KOPT-K1 (cell line): Measurements from ENCODE around the gene ZNF514.
"Not testable (repeated sequence)": the region's sequence is repeated elsewhere in the genome, so short reads cannot be mapped to it uniquely, and the experiment has no call there.

Experiments used
- H3K27ac ChIP-seq: fragments of 200-600 bp; sonication (generic); 2 replicates; pipeline ENCODE4 v1.5.1; 2016; ENCODE audit warnings: antibody characterized with exemption, mild to moderate bottlenecking, low read depth, low read length; ENCODE audit not compliant: poor library complexity, severe bottlenecking
- H3K36me3 ChIP-seq: fragments of 200-600 bp; sonication (generic); 2 replicates; pipeline ENCODE4 v1.5.1; 2017; ENCODE audit warnings: antibody characterized with exemption, mild to moderate bottlenecking, low read length, moderate library complexity; ENCODE audit not compliant: insufficient read depth
- H3K9me3 ChIP-seq: fragments of 200-600 bp; sonication (generic); 2 replicates; pipeline ENCODE4 v1.5.1; 2017; ENCODE audit warnings: antibody characterized with exemption, low read length, mild to moderate bottlenecking; ENCODE audit not compliant: insufficient read depth, poor library complexity, severe bottlenecking

Gene ZNF514

DNA sequence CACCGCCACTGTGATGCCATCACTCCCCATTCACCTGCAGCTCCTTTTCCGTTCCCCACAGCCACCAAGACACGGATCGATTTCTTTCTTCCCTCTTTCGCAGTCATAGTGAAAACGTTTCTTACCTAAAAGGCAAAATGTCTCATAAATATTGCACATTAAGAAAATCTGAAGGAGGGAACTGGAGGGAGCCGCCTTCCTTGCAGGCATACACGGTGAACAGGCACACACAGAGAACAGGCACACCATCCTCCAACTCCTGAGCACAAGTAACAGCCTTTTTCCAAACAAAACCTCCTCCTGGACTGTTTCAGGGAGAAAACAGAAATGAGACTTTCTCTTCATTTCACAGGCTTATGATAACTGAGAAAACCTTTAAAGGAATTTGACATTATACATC, 55.0 kb downstream of the ZNF514 start:
- Histone ChIP-seq H3K36me3 (peaks cover 100% of the 10 kb centered on the region), H3K27ac (no peak overlapping the region), H3K9me3 (no peaks in the 10 kb centered on the region)

- H3K27ac ChIP-seq = no peak overlapping the region
- peaks cover 71% of the 10 kb centered on the region for H3K36me3 ChIP-seq
Observed at GRCh38 chr2:95099910-95100309, 59.7 kb downstream of the ZNF514 start.

DNA sequence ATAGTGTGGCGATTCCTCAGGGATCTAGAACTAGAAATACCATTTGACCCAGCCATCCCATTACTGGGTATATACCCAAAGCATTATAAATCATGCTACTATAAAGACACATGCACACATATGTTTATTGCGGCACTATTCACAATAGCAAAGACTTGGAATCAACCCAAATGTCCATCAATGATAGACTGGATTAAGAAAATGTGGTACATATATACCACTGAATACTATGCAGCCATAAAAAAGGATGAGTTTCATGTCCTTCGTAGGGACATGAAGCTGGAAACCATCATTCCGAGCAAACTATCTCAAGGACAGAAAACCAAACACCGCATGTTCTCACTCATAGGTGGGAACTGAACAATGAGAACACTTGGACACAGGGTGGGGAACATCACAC, 61.4 kb downstream of the ZNF514 start:
- H3K27ac ChIP-seq, H3K9me3 ChIP-seq: not testable (repeated sequence)
- peaks cover 65% of the 10 kb centered on the region for H3K36me3 ChIP-seq

More at GRCh38 chr2:95099910-95100309, 59.7 kb downstream of the ZNF514 start:
- no peaks in the 10 kb centered on the region for H3K9me3 ChIP-seq
